Left cardiac atrium (tissue), 4 donors: ENCODE data around the gene GPD1. TPM values are rescaled to one million over a fixed set of nuclear protein-coding genes. Genes with fewer than 3 reads are reported as not detected.
"Not testable (repeated sequence)": the region's sequence is repeated elsewhere in the genome, so short reads cannot be mapped to it uniquely, and the experiment has no call there.

Experiments
- ATAC-seq, 2 donors: fragments of 200-7000 bp; cut with Tn5 transposase; one replicate each; pipeline ENCODE4 v1.9.1; 2020; ENCODE audit warnings: mild to moderate bottlenecking in 2 of 2, moderate library complexity in 2 of 2
- DNase-seq: peaks from one replicate; pipeline ENCODE4 v3.0.0-alpha.2; 2020
- intact Hi-C, 2 donors: fragments of 100-400 bp; cut with DNase I; formaldehyde crosslinking; loops; one replicate each; pipeline versions ENCODE4 v1.14.1 to v1.15.1; 2022 to 2023
- total RNA-seq, 2 donors: library from RNA; stranded (reverse); fragmentation: NEBNext Ultra II Directional; extraction: Animal tissue kit (Norgen Biotek cat#: 25700); gene quantifications; one replicate each; pipeline ENCODE4 v1.2.1, GENCODE V29; 2021
- donor health status: DM: no; HTN: yes; CAD: no.
- donor health status: DM: no; HTN: yes; CAD: no; lungs with severe emphysema.
- donor health status: DM: yes; HTN: yes; CAD: no.
- donor health status: Dilated cardiomyopathy.

GPD1 gene
- total RNA-seq, 2 donors from 2014 or later: 88.6 to 150 TPM

- ATAC-seq (peak; percentile 28 to 35), DNase-seq (peak; percentile 66)
- intact Hi-C loops: no loop called here
These were observed 7.0 kb downstream of the GPD1 start for GRCh38 chr12:50110762-50111351.

- DNase-seq (no peak), ATAC-seq (peak; percentile 1)
- intact Hi-C loops: no loop called here
These were observed 7.5 kb downstream of the GPD1 start for GRCh38 chr12:50111395-50111692.

GRCh38 chr12:50111693-50112455, 8.1 kb downstream of the GPD1 start, which contains the start of gene COX14:
TSS of gene COX14 (plus strand) at chr12:50112236. CDS start at chr12:50120044, 7,808 bp downstream.
- intact Hi-C loops: no loop called here
- peak; percentile 99 for DNase-seq
- ATAC-seq: peak; percentile 85 to 95

- DNase-seq (no peak), ATAC-seq (peak in 1 of 2 donors; percentile 4)
- intact Hi-C loops: no loop called here
These were observed 8.8 kb downstream of the GPD1 start for GRCh38 chr12:50112456-50113218.

GRCh38 chr12:50117057-50117622, 13.3 kb downstream of the GPD1 start:
- DNase-seq: no peak
- intact Hi-C loops: loop anchor here in 1 of 2 donors (5.0 kb wide), 1 partner anchor 50 kb away; the partner anchor contains the start of gene CERS5
- peak; percentile 45 to 70 for ATAC-seq

- no peak for ATAC-seq
- intact Hi-C loops: loop anchor here in 1 of 2 donors (5.0 kb wide), 1 partner anchor 48 kb away; the partner anchor contains the start of gene CERS5
- DNase-seq: no peak
These were observed 15.6 kb downstream of the GPD1 start for GRCh38 chr12:50119387-50119786.

GRCh38 chr12:50120521-50120920, 16.7 kb downstream of the GPD1 start:
- ATAC-seq (no peak), DNase-seq (no peak)
- intact Hi-C loops: no loop called here

- intact Hi-C loops: no loop called here
- ATAC-seq (no peak), DNase-seq (no peak)
These were observed 17.1 kb downstream of the GPD1 start for GRCh38 chr12:50120953-50121352.

GRCh38 chr12:50121641-50122040, 17.8 kb downstream of the GPD1 start:
- intact Hi-C loops: no loop called here
- ATAC-seq: no peak
- DNase-seq: no peak

- DNase-seq (no peak), ATAC-seq (peak in 1 of 2 donors; percentile 16)
- intact Hi-C loops: no loop called here
These were observed 19.4 kb downstream of the GPD1 start for GRCh38 chr12:50123203-50123602.

GRCh38 chr12:50127546-50127945, 23.7 kb downstream of the GPD1 start:
- ATAC-seq (peak in 1 of 2 donors; percentile 76), DNase-seq (no peak)
- intact Hi-C loops: no loop called here

GRCh38 chr12:50129290-50129689, 25.5 kb downstream of the GPD1 start:
- intact Hi-C loops: no loop called here
- ATAC-seq (no peak), DNase-seq (no peak)

GRCh38 chr12:50132505-50133135, 28.8 kb downstream of the GPD1 start:
- DNase-seq: no peak
- intact Hi-C loops: no loop called here
- ATAC-seq: no peak

GRCh38 chr12:50142993-50143392, 39.2 kb downstream of the GPD1 start:
- DNase-seq (no peak), ATAC-seq (no peak)
- intact Hi-C loops: no loop called here

GRCh38 chr12:50145439-50145838, 41.6 kb downstream of the GPD1 start:
- intact Hi-C loops: no loop called here
- DNase-seq (no peak), ATAC-seq (no peak)

GRCh38 chr12:50147281-50147680, 43.5 kb downstream of the GPD1 start:
- DNase-seq (no peak), ATAC-seq (no peak)
- intact Hi-C loops: no loop called here

GRCh38 chr12:50148011-50148410, 44.2 kb downstream of the GPD1 start:
- intact Hi-C loops, ATAC-seq, DNase-seq: not testable (repeated sequence)

- ATAC-seq (no peak), DNase-seq (no peak)
- intact Hi-C loops: no loop called here
These were observed 45.5 kb downstream of the GPD1 start for GRCh38 chr12:50149311-50149710.

- ATAC-seq (peak; percentile 23 to 72), DNase-seq (no peak)
- intact Hi-C loops: no loop called here
These were observed 47.4 kb downstream of the GPD1 start for GRCh38 chr12:50151047-50151687.
